Nephron (organoid): ENCODE measurements around the gene POU4F3.

Experiments
- H3K27ac Mint-ChIP-seq, 3 experiments: 2 replicates each; pipeline ENCODE4 v1.8.0; 2020; ENCODE audit warnings: mixed read lengths in 3 of 3, mild to moderate bottlenecking in 2 of 3, moderate library complexity in 1 of 3
- H3K27me3 Mint-ChIP-seq: 2 replicates; pipeline ENCODE4 v1.8.0; 2021; ENCODE audit warnings: low read depth, mild to moderate bottlenecking, moderate library complexity, mixed read lengths
- H3K36me3 Mint-ChIP-seq: 2 replicates; pipeline ENCODE4 v1.8.0; 2020; ENCODE audit warnings: low read depth, mixed read lengths
- H3K4me1 Mint-ChIP-seq: 2 replicates; pipeline ENCODE4 v1.8.0; 2020; ENCODE audit warnings: mixed read lengths
- H3K4me3 Mint-ChIP-seq, 3 experiments: 2 replicates each; pipeline ENCODE4 v1.8.0; 2020; ENCODE audit warnings: mild to moderate bottlenecking in 3 of 3, mixed read lengths in 3 of 3, moderate library complexity in 2 of 3
- H3K9me3 Mint-ChIP-seq: 2 replicates; pipeline ENCODE4 v1.8.0; 2020; ENCODE audit warnings: mixed read lengths
- CTCF ChIP-seq, 3 experiments: fragments of 200-600 bp; sonication (generic); IDR thresholded peaks; one replicate each; pipeline ENCODE4 v1.5.0; 2021; ENCODE audit warnings: antibody characterized with exemption in 3 of 3; ENCODE audit not compliant: unreplicated experiment in 3 of 3

Gene POU4F3

GRCh38 chr5:146366904-146367303 lies 28.3 kb downstream of the POU4F3 start:
- TF ChIP-seq CTCF (IDR thresholded peaks at IDR 0.05; ENCODE audit: unreplicated experiment in 3 of 3): no peak
- peaks cover 24% of the 10 kb centered on the region for H3K27me3 Mint-ChIP-seq
- H3K4me3 Mint-ChIP-seq: no peak overlapping the region
- H3K36me3 Mint-ChIP-seq: no peaks in the 10 kb centered on the region
- H3K9me3 Mint-ChIP-seq: no peaks in the 10 kb centered on the region
- no peak overlapping the region for H3K27ac Mint-ChIP-seq
- no peaks in the 10 kb centered on the region for H3K4me1 Mint-ChIP-seq

- Mint-ChIP-seq H3K27ac (no peak overlapping the region), H3K36me3 (no peaks in the 10 kb centered on the region)
Measured at GRCh38 chr5:146368137-146368536, 29.5 kb downstream of the POU4F3 start.

GRCh38 chr5:146369691-146370090 lies 31.1 kb downstream of the POU4F3 start:
- TF ChIP-seq CTCF (IDR thresholded peaks at IDR 0.05; ENCODE audit: unreplicated experiment in 3 of 3): no peak
- H3K4me3 Mint-ChIP-seq: no peak overlapping the region

More at GRCh38 chr5:146368137-146368536, 29.5 kb downstream of the POU4F3 start:
- no peak for TF ChIP-seq CTCF (IDR thresholded peaks at IDR 0.05; ENCODE audit: unreplicated experiment in 3 of 3)
- H3K9me3 Mint-ChIP-seq: no peaks in the 10 kb centered on the region
- H3K4me1 Mint-ChIP-seq: no peaks in the 10 kb centered on the region
- peaks cover 20% of the 10 kb centered on the region for H3K27me3 Mint-ChIP-seq
- no peak overlapping the region for H3K4me3 Mint-ChIP-seq

GRCh38 chr5:146376821-146377220 lies 38.2 kb downstream of the POU4F3 start:
- no peak for TF ChIP-seq CTCF (IDR thresholded peaks at IDR 0.05; ENCODE audit: unreplicated experiment in 3 of 3)
- Mint-ChIP-seq H3K27me3 (peaks cover 6% of the 10 kb centered on the region), H3K36me3 (no peaks in the 10 kb centered on the region), H3K9me3 (peaks cover 5% of the 10 kb centered on the region), H3K27ac (no peak overlapping the region), H3K4me3 (no peak overlapping the region), H3K4me1 (no peaks in the 10 kb centered on the region)

More at GRCh38 chr5:146369691-146370090, 31.1 kb downstream of the POU4F3 start:
- Mint-ChIP-seq H3K27ac (no peak overlapping the region), H3K36me3 (no peaks in the 10 kb centered on the region), H3K27me3 (peaks cover 18% of the 10 kb centered on the region), H3K9me3 (no peaks in the 10 kb centered on the region), H3K4me1 (no peaks in the 10 kb centered on the region)

- no peaks in the 10 kb centered on the region for H3K36me3 Mint-ChIP-seq
Measured at GRCh38 chr5:146378986-146379385, 40.3 kb downstream of the POU4F3 start.

More at GRCh38 chr5:146378986-146379385, 40.3 kb downstream of the POU4F3 start:
- Mint-ChIP-seq H3K4me3 (no peak overlapping the region), H3K4me1 (no peaks in the 10 kb centered on the region), H3K27me3 (peaks cover 6% of the 10 kb centered on the region), H3K9me3 (peaks cover 5% of the 10 kb centered on the region), H3K27ac (no peak overlapping the region)
- TF ChIP-seq CTCF (IDR thresholded peaks at IDR 0.05; ENCODE audit: unreplicated experiment in 3 of 3): no peak
